Keratinocyte (primary cell): ENCODE data around the gene KMT5B. TPM values are rescaled to one million over a fixed set of nuclear protein-coding genes. Genes with fewer than 3 reads are reported as not detected.
"Not testable (repeated sequence)": the region's sequence is repeated elsewhere in the genome, so short reads cannot be mapped to it uniquely, and the experiment has no call there.

Experiments used
- DNase-seq: peaks from one replicate; pipeline ENCODE4 v3.0.0-alpha.2; 2011; ENCODE audit warnings: low read depth, missing footprints, low spot score
- FAIRE-seq: peaks from 2 replicates; lab custom pipeline; 2011; peaks lifted over from hg19 to GRCh38; lab: Jason Lieb, UNC
- H2AFZ ChIP-seq: 2 replicates; pipeline ENCODE4 v1.6.0; 2012; ENCODE audit warnings: low read length, control low read depth, inconsistent platforms; ENCODE audit not compliant: control insufficient read depth
- H3K27ac ChIP-seq: 2 replicates; pipeline ENCODE4 v1.5.1; 2011; ENCODE audit warnings: low read length; ENCODE audit not compliant: control insufficient read depth, insufficient read depth
- H3K27me3 ChIP-seq: 3 replicates; pipeline ENCODE4 v1.6.0; 2011; ENCODE audit warnings: low read length; ENCODE audit not compliant: control insufficient read depth, insufficient read depth; ENCODE audit errors: extremely low read depth
- H3K36me3 ChIP-seq, 2 experiments: 2 replicates in 1 of 2; 3 replicates in 1 of 2; pipeline ENCODE4 v1.5.1; 2011; ENCODE audit warnings: low read length in 2 of 2, mild to moderate bottlenecking in 1 of 2; ENCODE audit not compliant: control insufficient read depth in 2 of 2, insufficient read depth in 2 of 2; ENCODE audit errors: extremely low read depth in 1 of 2
- H3K4me1 ChIP-seq: 3 replicates; pipeline ENCODE4 v1.5.1; 2011; ENCODE audit warnings: low read length; ENCODE audit not compliant: control insufficient read depth, insufficient read depth; ENCODE audit errors: extremely low read depth
- H3K4me2 ChIP-seq: 3 replicates; pipeline ENCODE4 v1.6.0; 2011; ENCODE audit warnings: low read depth, low read length; ENCODE audit not compliant: control insufficient read depth, insufficient read depth; ENCODE audit errors: extremely low read depth
- H3K4me3 ChIP-seq, 3 experiments: fragments of 200-600 bp in 1 of 3; sonication (generic) in 1 of 3; 2 replicates in 2 of 3; 3 replicates in 1 of 3; pipeline ENCODE4 v1.5.1; 2011 to 2016; ENCODE audit warnings: low read length in 3 of 3, mild to moderate bottlenecking in 3 of 3, control low read depth in 2 of 3, inconsistent platforms in 1 of 3, low read depth in 1 of 3, mixed read lengths in 1 of 3, mixed run types in 1 of 3, moderate library complexity in 1 of 3; ENCODE audit not compliant: control insufficient read depth in 2 of 3, insufficient read depth in 2 of 3; ENCODE audit errors: extremely low read depth in 1 of 3
- H3K79me2 ChIP-seq: 2 replicates; pipeline ENCODE4 v1.6.0; 2012; ENCODE audit warnings: low read length; ENCODE audit not compliant: control insufficient read depth, insufficient read depth
- H3K9ac ChIP-seq: 3 replicates; pipeline ENCODE4 v1.6.0; 2011; ENCODE audit warnings: low read length; ENCODE audit not compliant: control insufficient read depth, insufficient read depth; ENCODE audit errors: extremely low read depth
- H3K9me1 ChIP-seq: 3 replicates; pipeline ENCODE4 v1.6.0; 2011; ENCODE audit warnings: low read length; ENCODE audit not compliant: control insufficient read depth, insufficient read depth; ENCODE audit errors: extremely low read depth
- H3K9me3 ChIP-seq: 2 replicates; pipeline ENCODE4 v1.5.1; 2012; ENCODE audit warnings: low read depth, low read length; ENCODE audit not compliant: control insufficient read depth
- H4K20me1 ChIP-seq: 3 replicates; pipeline ENCODE4 v1.6.0; 2011; ENCODE audit warnings: low read length; ENCODE audit not compliant: control insufficient read depth, insufficient read depth; ENCODE audit errors: extremely low read depth
- EZH2 ChIP-seq: IDR thresholded peaks from one replicate; pipeline ENCODE4 v1.6.1; 2012; ENCODE audit warnings: inconsistent platforms, mild to moderate bottlenecking, low read length, moderate library complexity
- dilution Hi-C: fragments of 300-500 bp; cut with MboI; formaldehyde crosslinking; loops from one replicate; pipeline ENCODE4 v1.7.0; 2020; ENCODE audit warnings: low sequenced_read_pairs; ENCODE audit not compliant: extremely low pct_ligation_motif_present
- polyA plus RNA-seq, 5 experiments: library from polyadenylated mRNA; depleted of rRNA in 3 of 5; stranded (reverse) in 3 of 5; stranded (forward) in 1 of 5; unstranded in 1 of 5; fragments of >200 nt; gene quantifications; 1 replicate in 1 of 5; 2 replicates in 3 of 5; 3 replicates in 1 of 5; pipeline versions ENCODE4 v1.2.1 to v1.2.3, GENCODE V29; 2011 to 2012; ENCODE audit warnings: missing spikeins in 2 of 5, low read depth in 1 of 5, low replicate concordance in 1 of 5
- TF ChIP-seq, protein P1 (sequence below), 3 experiments: IDR thresholded peaks in 1 of 3; conservative IDR thresholded peaks in 1 of 3; optimal IDR thresholded peaks in 1 of 3; 2 replicates in 2 of 3; 3 replicates in 1 of 3; pipeline versions ENCODE3 to v1.5.1; 2011; ENCODE audit warnings: low read length in 3 of 3, mild to moderate bottlenecking in 3 of 3, moderate library complexity in 2 of 3, control low read depth in 1 of 3, inconsistent platforms in 1 of 3; ENCODE audit not compliant: insufficient read depth in 2 of 3; ENCODE audit errors: extremely low read depth in 1 of 3

The KMT5B gene
- polyA plus RNA-seq, 1 donor (not counting 4 experiments of a cell fraction or from before 2014, with no cell fraction given): 17.2 TPM

- no peak for DNase-seq
- H3K27ac ChIP-seq: no peak overlapping the region
- H2AFZ ChIP-seq: no peak overlapping the region
- no peak for FAIRE-seq
- TF ChIP-seq EZH2: no peak
- TF ChIP-seq, protein P1, sequence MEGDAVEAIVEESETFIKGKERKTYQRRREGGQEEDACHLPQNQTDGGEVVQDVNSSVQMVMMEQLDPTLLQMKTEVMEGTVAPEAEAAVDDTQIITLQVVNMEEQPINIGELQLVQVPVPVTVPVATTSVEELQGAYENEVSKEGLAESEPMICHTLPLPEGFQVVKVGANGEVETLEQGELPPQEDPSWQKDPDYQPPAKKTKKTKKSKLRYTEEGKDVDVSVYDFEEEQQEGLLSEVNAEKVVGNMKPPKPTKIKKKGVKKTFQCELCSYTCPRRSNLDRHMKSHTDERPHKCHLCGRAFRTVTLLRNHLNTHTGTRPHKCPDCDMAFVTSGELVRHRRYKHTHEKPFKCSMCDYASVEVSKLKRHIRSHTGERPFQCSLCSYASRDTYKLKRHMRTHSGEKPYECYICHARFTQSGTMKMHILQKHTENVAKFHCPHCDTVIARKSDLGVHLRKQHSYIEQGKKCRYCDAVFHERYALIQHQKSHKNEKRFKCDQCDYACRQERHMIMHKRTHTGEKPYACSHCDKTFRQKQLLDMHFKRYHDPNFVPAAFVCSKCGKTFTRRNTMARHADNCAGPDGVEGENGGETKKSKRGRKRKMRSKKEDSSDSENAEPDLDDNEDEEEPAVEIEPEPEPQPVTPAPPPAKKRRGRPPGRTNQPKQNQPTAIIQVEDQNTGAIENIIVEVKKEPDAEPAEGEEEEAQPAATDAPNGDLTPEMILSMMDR (optimal IDR thresholded peaks at IDR 0.05 in 1 of 3, IDR thresholded peaks at IDR 0.05 in 1 of 3, conservative IDR thresholded peaks at IDR 0.05 in 1 of 3; ENCODE audit: extremely low read depth in 1 of 3, insufficient read depth in 2 of 3, low read length in 3 of 3): no peak
- peaks cover 3% of the 10 kb centered on the region for H3K4me1 ChIP-seq
- H3K27me3 ChIP-seq: no peaks in the 10 kb centered on the region
- H3K79me2 ChIP-seq: no peaks in the 10 kb centered on the region
- no peak overlapping the region for H3K9ac ChIP-seq
- no peak overlapping the region for H3K4me3 ChIP-seq
- no peaks in the 10 kb centered on the region for H3K36me3 ChIP-seq
- no peak overlapping the region for H3K4me2 ChIP-seq
- H4K20me1 ChIP-seq: no peaks in the 10 kb centered on the region
- dilution Hi-C loops: no loop called here
- H3K9me3 ChIP-seq: no peaks in the 10 kb centered on the region
- no peaks in the 10 kb centered on the region for H3K9me1 ChIP-seq
Observed at GRCh38 chr11:68254421-68254820, 41.3 kb upstream of the KMT5B start.

DNA sequence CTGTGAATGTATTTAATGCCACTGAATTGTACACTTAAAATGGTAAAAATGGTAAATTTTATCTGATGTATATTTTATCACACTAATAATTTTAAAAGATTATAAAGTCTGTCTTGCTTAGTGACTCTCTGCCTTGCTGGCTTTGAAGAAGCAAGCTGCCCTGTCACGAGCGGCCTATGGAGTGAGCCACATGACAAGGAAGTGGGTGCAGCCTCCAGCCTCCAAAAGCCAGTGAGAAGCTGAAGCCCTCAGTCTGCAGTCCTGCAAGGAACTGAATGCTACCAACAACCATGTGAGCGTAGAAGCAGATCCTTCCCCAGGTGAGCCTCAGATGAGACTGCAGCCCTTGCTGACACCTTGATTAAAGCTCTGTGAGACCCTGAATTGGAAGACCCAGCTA is 38.7 kb upstream of the KMT5B start:
- dilution Hi-C loops: no loop called here
- no peak overlapping the region for H3K4me3 ChIP-seq
- no peak overlapping the region for H3K4me2 ChIP-seq
- no peaks in the 10 kb centered on the region for H3K9me3 ChIP-seq
- H3K9ac ChIP-seq: no peak overlapping the region
- H3K36me3 ChIP-seq: no peaks in the 10 kb centered on the region
- no peaks in the 10 kb centered on the region for H3K27me3 ChIP-seq
- DNase-seq: no peak
- no peak for TF ChIP-seq EZH2
- TF ChIP-seq, protein P1 (optimal IDR thresholded peaks at IDR 0.05 in 1 of 3, IDR thresholded peaks at IDR 0.05 in 1 of 3, conservative IDR thresholded peaks at IDR 0.05 in 1 of 3; ENCODE audit: extremely low read depth in 1 of 3, insufficient read depth in 2 of 3, low read length in 3 of 3): no peak
- H3K4me1 ChIP-seq: no peaks in the 10 kb centered on the region
- H2AFZ ChIP-seq: no peak overlapping the region
- H3K9me1 ChIP-seq: no peaks in the 10 kb centered on the region
- H4K20me1 ChIP-seq: no peaks in the 10 kb centered on the region
- H3K79me2 ChIP-seq: no peaks in the 10 kb centered on the region
- H3K27ac ChIP-seq: no peak overlapping the region
- FAIRE-seq: no peak

GRCh38 chr11:68244912-68245311 is 31.8 kb upstream of the KMT5B start:
- H3K4me2 ChIP-seq, H3K36me3 ChIP-seq, DNase-seq, H3K27ac ChIP-seq, H3K9me1 ChIP-seq, H3K79me2 ChIP-seq, H3K4me3 ChIP-seq, H2AFZ ChIP-seq, H3K27me3 ChIP-seq, H3K4me1 ChIP-seq, H3K9ac ChIP-seq, H4K20me1 ChIP-seq, dilution Hi-C loops, FAIRE-seq, H3K9me3 ChIP-seq: not testable (repeated sequence)

GRCh38 chr11:68243847-68244246 is 30.8 kb upstream of the KMT5B start:
- FAIRE-seq, H3K27ac ChIP-seq, H3K9me1 ChIP-seq, H3K4me3 ChIP-seq, H4K20me1 ChIP-seq, H3K36me3 ChIP-seq, H3K4me1 ChIP-seq, H3K79me2 ChIP-seq, H3K4me2 ChIP-seq, H3K27me3 ChIP-seq, H2AFZ ChIP-seq, H3K9me3 ChIP-seq, dilution Hi-C loops, DNase-seq, H3K9ac ChIP-seq: not testable (repeated sequence)
